Measurements from ENCODE around the gene SLC45A1. TPM values are rescaled to one million over a fixed set of nuclear protein-coding genes. Genes with fewer than 3 reads are reported as not detected.

Gene SLC45A1
- total and polyA plus RNA-seq, 2 donors (not counting 1 experiment from before 2014, with no cell fraction given), result 0.54 to 0.64 TPM

DNA sequence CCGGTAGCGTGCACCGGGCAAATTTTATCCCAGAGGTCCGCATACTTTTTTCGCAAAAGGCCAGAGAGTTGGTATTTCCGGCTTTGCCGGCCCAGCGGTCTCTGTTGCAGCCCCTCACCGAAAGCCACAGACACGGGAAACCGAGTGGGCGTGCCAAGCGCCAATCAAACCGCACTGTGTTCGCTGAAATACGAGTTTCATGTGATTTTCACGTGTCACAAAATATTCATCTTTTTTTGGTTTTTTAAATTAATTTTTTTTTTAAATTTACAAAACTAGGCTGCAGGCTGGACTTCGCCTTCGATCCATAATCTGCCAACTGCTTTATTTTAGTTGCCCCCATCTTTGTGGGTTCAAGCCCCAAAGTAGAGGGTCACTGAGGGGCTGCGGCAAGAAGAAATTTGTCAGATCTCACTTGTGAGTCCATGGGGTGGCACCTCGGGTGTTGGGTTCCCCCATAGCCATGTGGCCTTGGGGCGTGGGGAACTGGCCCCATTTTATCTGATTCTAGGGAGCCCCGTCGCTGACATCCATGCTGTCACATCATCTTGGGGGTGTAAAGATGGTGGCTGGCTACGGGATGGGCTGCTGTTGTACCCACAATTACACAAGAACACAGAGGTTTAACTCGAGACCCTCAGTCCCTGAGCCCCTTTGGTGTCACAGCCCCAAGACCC is 20.8 kb downstream of the SLC45A1 start:
- no peak overlapping the region for H3K4me2 ChIP-seq (replicated peaks; ENCODE audit: low read depth, low read length, poor library complexity, severe bottlenecking)
- H3K4me3 Mint-ChIP-seq, result no peak overlapping the region
- DNase-seq, result no peak
- H3K27ac ChIP-seq (ENCODE audit: low read length in 2 of 2), result no peak overlapping the region
- intact Hi-C loops (cut with micrococcal nuclease), result no loop called here
- no peak for TF ChIP-seq EZH2 (IDR thresholded peaks at IDR 0.05; ENCODE audit: borderline replicate concordance, insufficient read depth, low read depth, low read length, poor library complexity, severe bottlenecking)
- TF ChIP-seq CTCF (IDR thresholded peaks at IDR 0.05), result no peak
- H3K4me1 Mint-ChIP-seq, result no peaks in the 10 kb centered on the region
- H3K9me3 Mint-ChIP-seq (ENCODE audit: insufficient read depth), result no peaks in the 10 kb centered on the region
- WGBS (ENCODE audit: insufficient coverage), result 92% methylated on average over 20 of the region's 26 CpGs
- H3K27ac Mint-ChIP-seq, result no peak overlapping the region
- ChIA-PET POLR2A (interaction anchor here (0.8 kb wide), 1 partner anchor 13 kb away, joined by 4 read pairs; no protein-coding TSS in a partner anchor), CTCF (no interaction called here)
- no peaks in the 10 kb centered on the region for H3K79me2 ChIP-seq (ENCODE audit: control insufficient read depth, insufficient read depth, low read length)
- no peak for ATAC-seq (ENCODE audit: low read depth)
- no peaks in the 10 kb centered on the region for H3K27me3 Mint-ChIP-seq
- H3K4me1 ChIP-seq (ENCODE audit: control insufficient read depth in 2 of 2, insufficient read depth in 2 of 2, low read length in 2 of 2), result no peaks in the 10 kb centered on the region
- no peaks in the 10 kb centered on the region for H3K27me3 ChIP-seq (replicated peaks in 1 of 4; ENCODE audit: control extremely low read depth in 1 of 4, control insufficient read depth in 3 of 4, insufficient read depth in 4 of 4, low read length in 3 of 4)
- no peak overlapping the region for H2AFZ ChIP-seq (ENCODE audit: insufficient read depth, low read depth, low read length, poor library complexity, severe bottlenecking)
- no peaks in the 10 kb centered on the region for H3K36me3 ChIP-seq (replicated peaks in 1 of 2; ENCODE audit: control extremely low read depth in 1 of 2, control insufficient read depth in 1 of 2, extremely low read depth in 1 of 2, insufficient read depth in 2 of 2, low read length in 1 of 2)
- H3K4me3 ChIP-seq (ENCODE audit: control extremely low read depth in 1 of 5, extremely low read depth in 1 of 5, insufficient read depth in 1 of 5, low read depth in 2 of 5, low read length in 4 of 5), result no peak overlapping the region
- no peaks in the 10 kb centered on the region for H4K20me1 ChIP-seq (ENCODE audit: control insufficient read depth, insufficient read depth, low read length, poor library complexity, severe bottlenecking)
- no peak overlapping the region for H3K9ac ChIP-seq (ENCODE audit: low read length)
- peaks cover 0 to 22% (median 0%) of the 10 kb centered on the region in 3 donors for H3K9me3 ChIP-seq (ENCODE audit: control extremely low read depth in 1 of 3, control insufficient read depth in 2 of 3, insufficient read depth in 1 of 3, low read length in 2 of 3)

DNA sequence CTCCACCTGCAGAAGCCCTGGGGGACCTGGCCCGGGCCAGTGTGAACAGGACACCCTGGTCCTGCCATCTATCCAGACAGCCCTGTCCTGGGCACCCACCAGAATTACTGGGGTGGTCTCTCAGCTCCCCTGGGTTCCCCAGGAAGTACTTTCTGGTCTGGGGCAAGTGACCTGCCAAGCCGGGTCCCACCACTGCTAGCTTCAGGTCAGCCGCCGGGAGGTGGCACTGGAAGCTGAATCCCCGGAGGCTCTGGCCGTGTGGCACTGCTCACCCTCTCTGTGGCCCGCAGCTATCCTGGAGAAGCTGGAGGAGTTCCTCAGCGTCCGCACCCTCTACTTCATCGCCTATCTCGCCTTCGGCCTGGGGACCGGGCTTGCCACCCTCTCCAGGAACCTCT is 21.3 kb downstream of the SLC45A1 start:
- DNase-seq (no peak), ATAC-seq (ENCODE audit: low read depth) (no peak)
- Histone ChIP-seq H3K79me2 (ENCODE audit: control insufficient read depth, insufficient read depth, low read length) (no peaks in the 10 kb centered on the region), H3K4me2 (replicated peaks; ENCODE audit: low read depth, low read length, poor library complexity, severe bottlenecking) (no peak overlapping the region), H3K27ac (ENCODE audit: low read length in 2 of 2) (no peak overlapping the region), H3K36me3 (replicated peaks in 1 of 2; ENCODE audit: control extremely low read depth in 1 of 2, control insufficient read depth in 1 of 2, extremely low read depth in 1 of 2, insufficient read depth in 2 of 2, low read length in 1 of 2) (no peaks in the 10 kb centered on the region), H3K4me1 (ENCODE audit: control insufficient read depth in 2 of 2, insufficient read depth in 2 of 2, low read length in 2 of 2) (no peaks in the 10 kb centered on the region), H4K20me1 (ENCODE audit: control insufficient read depth, insufficient read depth, low read length, poor library complexity, severe bottlenecking) (no peaks in the 10 kb centered on the region), H3K27me3 (replicated peaks in 1 of 4; ENCODE audit: control extremely low read depth in 1 of 4, control insufficient read depth in 3 of 4, insufficient read depth in 4 of 4, low read length in 3 of 4) (no peaks in the 10 kb centered on the region), H3K4me3 (ENCODE audit: control extremely low read depth in 1 of 5, extremely low read depth in 1 of 5, insufficient read depth in 1 of 5, low read depth in 2 of 5, low read length in 4 of 5) (no peak overlapping the region), H2AFZ (ENCODE audit: insufficient read depth, low read depth, low read length, poor library complexity, severe bottlenecking) (no peak overlapping the region), H3K9me3 (ENCODE audit: control extremely low read depth in 1 of 3, control insufficient read depth in 2 of 3, insufficient read depth in 1 of 3, low read length in 2 of 3) (peaks cover 0 to 19% (median 0%) of the 10 kb centered on the region in 3 donors), H3K9ac (ENCODE audit: low read length) (no peak overlapping the region)
- TF ChIP-seq EZH2 (IDR thresholded peaks at IDR 0.05; ENCODE audit: borderline replicate concordance, insufficient read depth, low read depth, low read length, poor library complexity, severe bottlenecking) (no peak), CTCF (IDR thresholded peaks at IDR 0.05) (no peak)
- Mint-ChIP-seq H3K27me3 (no peaks in the 10 kb centered on the region), H3K27ac (no peak overlapping the region), H3K4me1 (no peaks in the 10 kb centered on the region), H3K9me3 (ENCODE audit: insufficient read depth) (no peaks in the 10 kb centered on the region), H3K4me3 (no peak overlapping the region)
- 94% methylated on average over 13 of the region's 13 CpGs for WGBS (ENCODE audit: insufficient coverage)
- POLR2A ChIA-PET, result no interaction called here
- intact Hi-C loops (cut with micrococcal nuclease), result no loop called here
- CTCF ChIA-PET, result no interaction called here
